IMR-90 (cell line): ENCODE data around the gene TIRAP. TPM values are rescaled to one million over a fixed set of nuclear protein-coding genes. Genes with fewer than 3 reads are reported as not detected.

Experiments used
- ATAC-seq: fragments of 200-7000 bp; cut with Tn5 transposase; 2 replicates; pipeline ENCODE4 v1.9.1; 2020; ENCODE audit warnings: low read depth, mild to moderate bottlenecking, moderate library complexity
- BruUV-seq: library from RNA; stranded (reverse); fragments of 400-500 nt; replicated peaks from 2 replicates; lab custom pipeline; 2021; lab: Mats Ljungman, UMichigan
- CTCF ChIA-PET: fragments of 300-600 bp; formaldehyde crosslinking; extraction: SDS; loops from one replicate; lab custom pipeline; 2021; ENCODE audit warnings: antibody characterized with exemption; lab: Yijun Ruan, JAX
- POLR2A ChIA-PET: fragments of 300-600 bp; sonication (Branson Sonifier 250); formaldehyde crosslinking; loops from one replicate; lab custom pipeline; 2022; ENCODE audit warnings: antibody characterized with exemption; ENCODE audit not compliant: unreplicated experiment; lab: Charles Lee
- DNase-seq: peaks from one replicate; pipeline ENCODE4 v3.0.0; 2013
- H2AFZ ChIP-seq: replicated peaks from 2 replicates; pipeline ENCODE3; 2013; ENCODE audit warnings: low read length, mild to moderate bottlenecking; ENCODE audit not compliant: poor library complexity
- H2AK5ac ChIP-seq: 2 replicates; pipeline ENCODE4 v1.6.1; 2013; ENCODE audit warnings: low read depth, low read length, inconsistent platforms
- H2AK9ac ChIP-seq: replicated peaks from 2 replicates; pipeline ENCODE3; 2013; ENCODE audit warnings: mild to moderate bottlenecking, low read depth, low read length, moderate library complexity; ENCODE audit not compliant: poor library complexity
- H2BK120ac ChIP-seq: 2 replicates; pipeline ENCODE4 v1.6.1; 2013; ENCODE audit warnings: low read depth, low read length, inconsistent platforms
- H2BK15ac ChIP-seq: 3 replicates; pipeline ENCODE4 v1.6.1; 2013; ENCODE audit warnings: low read depth, low read length, inconsistent platforms
- H2BK20ac ChIP-seq: 2 replicates; pipeline ENCODE4 v1.6.1; 2013; ENCODE audit warnings: low read depth, mild to moderate bottlenecking, inconsistent platforms, low read length, moderate library complexity
- H2BK5ac ChIP-seq: 2 replicates; pipeline ENCODE4 v1.6.1; 2013; ENCODE audit warnings: mild to moderate bottlenecking, low read depth, low read length, inconsistent platforms; ENCODE audit not compliant: poor library complexity, severe bottlenecking
- H3K14ac ChIP-seq: replicated peaks from 2 replicates; pipeline ENCODE4 v1.6.1; 2013; ENCODE audit warnings: low read depth, low read length, inconsistent platforms
- H3K18ac ChIP-seq: 2 replicates; pipeline ENCODE4 v1.6.1; 2013; ENCODE audit warnings: low read depth, low read length, control low read depth
- H3K23ac ChIP-seq: 2 replicates; pipeline ENCODE4 v1.6.1; 2013; ENCODE audit warnings: low read depth, low read length, inconsistent platforms
- H3K27ac ChIP-seq: 2 replicates; pipeline ENCODE4 v1.5.1; 2013; ENCODE audit warnings: mild to moderate bottlenecking, control low read depth, low read length; ENCODE audit not compliant: insufficient read depth
- H3K27me3 ChIP-seq: 2 replicates; pipeline ENCODE4 v1.6.1; 2013; ENCODE audit warnings: low read length; ENCODE audit not compliant: control insufficient read depth, insufficient read depth
- H3K36me3 ChIP-seq: 2 replicates; pipeline ENCODE4 v1.6.1; 2013; ENCODE audit warnings: low read length, mixed read lengths; ENCODE audit not compliant: control insufficient read depth, insufficient read depth
- H3K4ac ChIP-seq: 2 replicates; pipeline ENCODE4 v1.6.1; 2013; ENCODE audit warnings: low read depth, low read length, inconsistent platforms
- H3K4me1 ChIP-seq: 2 replicates; pipeline ENCODE4 v1.6.1; 2013; ENCODE audit warnings: low read length, mixed read lengths; ENCODE audit not compliant: control insufficient read depth, insufficient read depth
- H3K4me2 ChIP-seq: 2 replicates; pipeline ENCODE4 v1.6.1; 2013; ENCODE audit warnings: low read depth, mild to moderate bottlenecking, control low read depth, low read length, moderate library complexity
- H3K4me3 ChIP-seq: 2 replicates; pipeline ENCODE4 v1.5.1; 2013; ENCODE audit warnings: low read depth, mild to moderate bottlenecking, control low read depth, low read length, moderate library complexity; ENCODE audit not compliant: insufficient read depth
- H3K56ac ChIP-seq: 2 replicates; pipeline ENCODE4 v1.6.1; 2013; ENCODE audit warnings: low read length, inconsistent platforms; ENCODE audit not compliant: insufficient read depth; ENCODE audit errors: extremely low read depth
- H3K79me1 ChIP-seq, 2 experiments: 2 replicates each; pipeline ENCODE4 v1.6.1; 2013; ENCODE audit warnings: low read length in 2 of 2, inconsistent platforms in 1 of 2, low read depth in 1 of 2
- H3K9ac ChIP-seq: 2 replicates; pipeline ENCODE4 v1.6.1; 2013; ENCODE audit warnings: low read depth, low read length, control low read depth
- H3K9me1 ChIP-seq: 2 replicates; pipeline ENCODE4 v1.6.1; 2013; ENCODE audit warnings: low read length, inconsistent platforms; ENCODE audit not compliant: insufficient read depth
- H3K9me3 ChIP-seq: 2 replicates; pipeline ENCODE4 v1.6.1; 2013; ENCODE audit warnings: low read length; ENCODE audit not compliant: control insufficient read depth, insufficient read depth
- H4K20me1 ChIP-seq: 2 replicates; pipeline ENCODE4 v1.6.1; 2013; ENCODE audit warnings: low read length, inconsistent platforms; ENCODE audit not compliant: insufficient read depth
- H4K5ac ChIP-seq: 2 replicates; pipeline ENCODE4 v1.6.1; 2013; ENCODE audit warnings: mild to moderate bottlenecking, low read depth, low read length, control low read depth
- H4K8ac ChIP-seq, 2 experiments: 2 replicates each; pipeline ENCODE4 v1.6.1; 2013; ENCODE audit warnings: low read depth in 2 of 2, low read length in 2 of 2, control low read depth in 1 of 2, inconsistent platforms in 1 of 2
- H4K91ac ChIP-seq: 2 replicates; pipeline ENCODE4 v1.6.1; 2013; ENCODE audit warnings: low read depth, low read length, inconsistent platforms; ENCODE audit not compliant: insufficient read depth
- FOS ChIP-seq: fragments of 150-350 bp; IDR thresholded peaks from 2 replicates; pipeline ENCODE4 v1.6.1; 2016; ENCODE audit warnings: low read depth, low read length
- MAFK ChIP-seq: IDR thresholded peaks from 2 replicates; pipeline ENCODE4 v1.6.1; 2012; ENCODE audit warnings: low read depth, low read length, improper control_type of control experiment
- MAZ ChIP-seq: IDR thresholded peaks from 2 replicates; pipeline ENCODE4 v1.6.1; 2012; ENCODE audit warnings: low read depth, mild to moderate bottlenecking, low read length, improper control_type of control experiment, moderate library complexity, borderline replicate concordance
- NFE2L2 ChIP-seq: fragments of 150-350 bp; IDR thresholded peaks from 2 replicates; pipeline ENCODE4 v1.6.1; 2016; ENCODE audit warnings: low read depth, mild to moderate bottlenecking, low read length
- WGBS, 2 experiments: methylation state at CpG; one replicate each; pipeline versions ENCODE4 v1.1.5 to v1.1.7; 2013; ENCODE audit warnings: missing lambda C conversion rate in 2 of 2; ENCODE audit not compliant: insufficient read length in 1 of 2; ENCODE audit errors: extremely low coverage in 2 of 2; 5-methylcytosine and 5-hydroxymethylcytosine counted together
- dilution Hi-C: fragments of 300-500 bp; cut with HindIII; formaldehyde crosslinking; loops from one replicate; pipeline ENCODE4 v1.14.3; 2018; ENCODE audit warnings: low sequenced_read_pairs; ENCODE audit not compliant: unreplicated experiment
- in situ Hi-C: fragments of 300-500 bp; cut with MboI; formaldehyde crosslinking; loops from 3 replicates; pipeline ENCODE4 v1.14.3; 2019; ENCODE audit warnings: low sequenced_read_pairs, inconsistent platforms, mixed read lengths
- intact Hi-C: fragments of 100-400 bp; cut with micrococcal nuclease; formaldehyde crosslinking; loops from 2 replicates; pipeline ENCODE4 v1.10.0; 2022
- polyA plus RNA-seq, 3 experiments: library from polyadenylated mRNA; depleted of rRNA; stranded (reverse); fragments of >200 nt; gene quantifications; 2 replicates each; pipeline ENCODE4 v1.2.3, GENCODE V29; 2012; ENCODE audit warnings: low replicate concordance in 1 of 3
- total RNA-seq: library from RNA; depleted of rRNA; stranded (reverse); fragments of >200 nt; gene quantifications from 2 replicates; pipeline ENCODE4 v1.2.3, GENCODE V29; 2012

TIRAP gene
- total and polyA plus RNA-seq, 2 of the 4 experiments (the other 2 are of a cell fraction), result 3.0 to 7.4 TPM

- no peak for TF ChIP-seq MAFK
Observed at GRCh38 chr11:126340960-126341606, 58.2 kb downstream of the TIRAP start (continued).

GRCh38 chr11:126341760-126342161 is 58.9 kb downstream of the TIRAP start:
- Histone ChIP-seq H3K79me1 (peaks cover 0 to 25% of the 10 kb centered on the region in 2 experiments; a peak in 3 of 4 replicates), H2AK5ac (peak overlapping the region; percentile 54; the same call in 1 of the 2 replicates), H3K4ac (peak overlapping the region; percentile 63), H4K8ac (peak overlapping the region in 1 of 2 experiments; percentile 57; a peak in 1 of 4 replicates), H3K27ac (no peak overlapping the region), H2BK15ac (peak overlapping the region; percentile 53; the same call in 1 of the 3 replicates), H3K9me3 (no peaks in the 10 kb centered on the region), H3K23ac (no peak overlapping the region), H2BK5ac (no peak overlapping the region), H2BK120ac (peak overlapping the region; percentile 58; the same call in 1 of the 2 replicates), H3K4me2 (0 out of 2 replicates have a peak overlapping the region, but pooled peaks have one; percentile 11), H3K27me3 (no peaks in the 10 kb centered on the region), H2AK9ac (no peak overlapping the region), H4K5ac (no peak overlapping the region), H3K9me1 (peaks cover 21% of the 10 kb centered on the region), H3K18ac (no peak overlapping the region), H2AFZ (no peak overlapping the region), H4K20me1 (no peaks in the 10 kb centered on the region), H2BK20ac (no peak overlapping the region), H3K56ac (no peak overlapping the region), H3K36me3 (peaks cover 16% of the 10 kb centered on the region; the same call in 1 of the 2 replicates), H3K9ac (no peak overlapping the region), H3K4me3 (no peak overlapping the region), H4K91ac (0 out of 2 replicates have a peak overlapping the region, but pooled peaks have one; percentile 26), H3K4me1 (peaks cover 20% of the 10 kb centered on the region), H3K14ac (peak overlapping the region; percentile 61; the same call in 1 of the 2 replicates)
- WGBS, 2 experiments, result no CpG with 5 or more reads among the region's 3 CpGs
- dilution Hi-C loops (no loop called here), in situ Hi-C loops (no loop called here), intact Hi-C loops (no loop called here)
- ChIA-PET CTCF (interaction anchor here (1.2 kb wide), 1 partner anchor 25 kb away, joined by 3 read pairs; no protein-coding TSS in a partner anchor), POLR2A (interaction anchor here (0.5 kb wide), 1 partner anchor 26 kb away, joined by 6 read pairs; no protein-coding TSS in a partner anchor)
- no TSS peak for BruUV-seq
- ATAC-seq, result peak; percentile 61
- DNase-seq, result peak; percentile 71
- no peak for TF ChIP-seq MAZ
- TF ChIP-seq FOS, result peak; percentile 66
- no peak for TF ChIP-seq NFE2L2
